Measurements from ENCODE around the gene GALNT10.

The GALNT10 gene

DNA sequence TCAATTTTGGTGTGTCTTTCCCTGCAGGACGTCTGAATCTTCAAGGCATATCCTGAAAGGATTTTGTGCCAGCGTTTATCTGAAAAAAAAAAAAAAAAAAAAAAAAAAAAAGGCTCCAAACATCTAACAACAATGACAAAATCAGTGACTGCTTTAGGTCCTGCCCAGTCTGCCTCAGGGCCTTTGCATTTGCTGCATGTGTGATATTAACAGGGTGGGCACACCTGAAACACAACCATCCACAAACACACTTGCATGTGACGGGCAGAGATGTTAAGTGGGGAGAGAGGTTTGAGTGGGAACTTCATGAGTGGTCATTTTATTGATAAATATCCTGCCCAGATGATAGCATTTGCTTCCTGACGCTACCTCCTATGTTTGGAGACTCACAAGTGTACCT lies 172.9 kb downstream of the GALNT10 start:
- TF ChIP-seq, protein P1, sequence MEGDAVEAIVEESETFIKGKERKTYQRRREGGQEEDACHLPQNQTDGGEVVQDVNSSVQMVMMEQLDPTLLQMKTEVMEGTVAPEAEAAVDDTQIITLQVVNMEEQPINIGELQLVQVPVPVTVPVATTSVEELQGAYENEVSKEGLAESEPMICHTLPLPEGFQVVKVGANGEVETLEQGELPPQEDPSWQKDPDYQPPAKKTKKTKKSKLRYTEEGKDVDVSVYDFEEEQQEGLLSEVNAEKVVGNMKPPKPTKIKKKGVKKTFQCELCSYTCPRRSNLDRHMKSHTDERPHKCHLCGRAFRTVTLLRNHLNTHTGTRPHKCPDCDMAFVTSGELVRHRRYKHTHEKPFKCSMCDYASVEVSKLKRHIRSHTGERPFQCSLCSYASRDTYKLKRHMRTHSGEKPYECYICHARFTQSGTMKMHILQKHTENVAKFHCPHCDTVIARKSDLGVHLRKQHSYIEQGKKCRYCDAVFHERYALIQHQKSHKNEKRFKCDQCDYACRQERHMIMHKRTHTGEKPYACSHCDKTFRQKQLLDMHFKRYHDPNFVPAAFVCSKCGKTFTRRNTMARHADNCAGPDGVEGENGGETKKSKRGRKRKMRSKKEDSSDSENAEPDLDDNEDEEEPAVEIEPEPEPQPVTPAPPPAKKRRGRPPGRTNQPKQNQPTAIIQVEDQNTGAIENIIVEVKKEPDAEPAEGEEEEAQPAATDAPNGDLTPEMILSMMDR (conservative IDR thresholded peaks at IDR 0.05; ENCODE audit: low read depth) = no peak
- ChIA-PET POLR2A (ENCODE audit: low non-redundant PET) (no interaction called here), CTCF (no interaction called here)
- no peak for DNase-seq (ENCODE audit: low spot score)
- H3K27ac ChIP-seq = no peak overlapping the region

GRCh38 chr5:154364771-154365170 lies 174.2 kb downstream of the GALNT10 start:
- no peak overlapping the region for H3K27ac ChIP-seq
- DNase-seq (ENCODE audit: low spot score) = no peak
- ChIA-PET POLR2A (ENCODE audit: low non-redundant PET) (no interaction called here), CTCF (no interaction called here)
- TF ChIP-seq, protein P1 (conservative IDR thresholded peaks at IDR 0.05; ENCODE audit: low read depth) = no peak

DNA sequence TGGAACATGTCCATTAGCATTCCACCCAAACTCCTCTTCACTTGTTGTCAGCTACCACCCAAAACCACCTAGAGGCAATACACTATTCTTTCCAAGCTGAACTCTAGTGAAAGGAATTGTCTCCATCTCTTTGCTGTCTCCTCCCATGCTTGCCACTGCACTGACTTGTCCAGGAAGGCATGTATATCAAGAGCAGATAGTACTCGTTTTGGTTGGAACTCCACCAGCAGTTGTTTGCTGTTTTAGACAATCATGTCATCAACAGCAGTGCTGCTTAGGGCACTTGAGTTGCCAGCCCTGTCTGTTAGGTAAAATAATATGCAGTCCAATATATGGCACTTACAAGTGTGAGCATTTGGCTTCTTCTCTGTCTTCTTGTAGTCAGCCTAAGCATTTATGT lies 175.3 kb downstream of the GALNT10 start:
- DNase-seq (ENCODE audit: low spot score) = no peak
- H3K27ac ChIP-seq = peak overlapping the region; percentile 53; the same call in 1 of the 2 replicates
- TF ChIP-seq, protein P1 (conservative IDR thresholded peaks at IDR 0.05; ENCODE audit: low read depth) = no peak
- ChIA-PET CTCF (interaction anchor here (0.5 kb wide), 1 partner anchor 1175 kb away, joined by 3 read pairs; no protein-coding TSS in a partner anchor), POLR2A (ENCODE audit: low non-redundant PET) (no interaction called here)

DNA sequence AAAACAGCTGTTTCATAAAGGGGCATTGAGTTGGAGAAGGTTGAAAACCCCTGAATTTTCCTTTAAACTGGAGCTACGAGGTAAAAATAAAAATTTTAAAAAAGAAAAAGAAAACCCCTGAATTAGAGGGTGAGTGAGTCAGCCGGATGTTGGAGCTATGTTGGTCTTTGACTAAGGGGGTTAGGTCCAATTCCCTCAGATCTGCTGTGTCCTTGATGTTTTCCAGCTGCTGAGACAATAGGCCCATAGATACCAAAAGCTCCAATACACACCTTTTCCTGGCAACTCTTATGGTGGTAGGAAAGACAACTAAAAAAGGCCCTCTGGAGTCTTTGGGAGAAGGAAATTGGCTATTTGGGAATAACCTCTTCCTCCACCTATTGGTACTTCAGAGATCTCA lies 175.8 kb downstream of the GALNT10 start:
- no peak overlapping the region for H3K27ac ChIP-seq
- POLR2A ChIA-PET (ENCODE audit: low non-redundant PET) = no interaction called here
- no peak for DNase-seq (ENCODE audit: low spot score)
- CTCF ChIA-PET = interaction anchor here (0.5 to 0.7 kb wide), 2 partner anchors 164 to 1174 kb away, joined by 3 read pairs; no protein-coding TSS in a partner anchor
- TF ChIP-seq, protein P1 (conservative IDR thresholded peaks at IDR 0.05; ENCODE audit: low read depth) = no peak

GRCh38 chr5:154367101-154367500 lies 176.6 kb downstream of the GALNT10 start:
- TF ChIP-seq, protein P1 (conservative IDR thresholded peaks at IDR 0.05; ENCODE audit: low read depth) = no peak
- ChIA-PET POLR2A (ENCODE audit: low non-redundant PET) (no interaction called here), CTCF (no interaction called here)
- H3K27ac ChIP-seq = peak overlapping the region; percentile 96
- no peak for DNase-seq (ENCODE audit: low spot score)

GRCh38 chr5:154368041-154368800 lies 177.7 kb downstream of the GALNT10 start:
- H3K27ac ChIP-seq = peak overlapping the region; percentile 96
- CTCF ChIA-PET = no interaction called here

More at GRCh38 chr5:154368041-154368800, 177.7 kb downstream of the GALNT10 start:
- TF ChIP-seq, protein P1 (conservative IDR thresholded peaks at IDR 0.05; ENCODE audit: low read depth) = no peak
- peak; percentile 97 for DNase-seq (ENCODE audit: low spot score)
- POLR2A ChIA-PET (ENCODE audit: low non-redundant PET) = no interaction called here

Data from RWPE1 (cell line).